Measurements from ENCODE around the gene ZNF227. TPM values are rescaled to one million over a fixed set of nuclear protein-coding genes. Genes with fewer than 3 reads are reported as not detected.
"Not testable (repeated sequence)": the region's sequence is repeated elsewhere in the genome, so short reads cannot be mapped to it uniquely, and the experiment has no call there.

The ZNF227 gene
- total RNA-seq, 1 experiment from 2014 or later: 25.9 TPM

DNA sequence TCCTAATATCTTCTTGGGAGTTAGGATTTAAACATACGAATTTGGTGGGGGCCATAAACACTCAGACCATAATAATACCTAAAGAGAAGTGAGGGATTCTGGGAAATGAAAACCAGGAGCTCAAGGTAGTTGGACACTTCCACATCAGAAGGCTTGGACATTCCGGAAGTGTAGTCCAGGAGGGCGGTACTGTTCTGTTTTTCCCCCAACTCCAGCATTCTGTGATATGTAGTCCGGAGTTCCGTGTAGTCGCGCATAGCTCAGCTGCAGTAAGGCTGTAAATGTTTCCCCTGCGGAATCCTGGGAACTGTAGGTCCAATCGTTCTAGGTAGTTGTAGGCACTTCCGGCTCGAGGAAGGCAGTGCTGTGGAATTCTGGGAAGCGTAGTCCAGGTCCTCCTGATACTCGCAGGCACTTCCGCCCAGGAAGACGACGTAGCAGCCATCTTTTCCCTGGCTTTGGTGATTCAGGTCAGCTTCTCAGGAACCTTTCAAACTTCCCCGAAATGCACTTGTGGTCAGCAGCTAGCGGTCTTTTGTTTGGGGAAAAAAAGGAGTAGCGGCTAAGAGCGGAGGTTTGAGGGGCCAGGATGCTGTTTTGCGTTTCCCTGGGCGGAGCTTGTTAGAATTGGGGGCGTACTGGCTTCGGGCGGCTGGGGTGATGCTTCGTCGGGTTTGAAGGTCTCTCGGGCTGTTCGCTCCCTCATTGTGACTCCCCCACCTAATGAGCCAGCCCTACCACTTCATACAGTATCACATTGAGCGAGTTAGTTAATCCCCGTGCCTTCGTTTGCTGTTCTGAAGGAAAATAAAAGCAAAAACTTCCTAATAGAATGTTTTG, 47.4 kb upstream of the ZNF227 start, which contains the start of gene ZNF226:
ZNF226 (plus strand) TSS at position 428 of the 840 bp plus-strand sequence. CDS start 4,981 bp downstream, outside the sequence.
- H3K36me3 ChIP-seq (ENCODE audit: control insufficient read depth, insufficient read depth, low read length): peaks cover 8% of the 10 kb centered on the region; the same call in 1 of the 2 replicates
- no peaks in the 10 kb centered on the region for H3K27me3 ChIP-seq (replicated peaks; ENCODE audit: control insufficient read depth, insufficient read depth, low read length)
- H3K4me3 ChIP-seq (ENCODE audit: low read depth, low read length): peak within 1 kb of the TSS; percentile 79
- Mint-ChIP-seq H3K27me3 (ENCODE audit: insufficient read depth, unreplicated experiment) (no peaks in the 10 kb centered on the region), H3K4me1 (ENCODE audit: low read depth, unreplicated experiment) (no peaks in the 10 kb centered on the region), H3K9me3 (ENCODE audit: unreplicated experiment) (no peaks in the 10 kb centered on the region), H3K4me3 (ENCODE audit: unreplicated experiment) (peak within 1 kb of the TSS; percentile 95), H3K27ac (ENCODE audit: unreplicated experiment) (peak within 1 kb of the TSS; percentile 98), H3K36me3 (ENCODE audit: insufficient read depth, unreplicated experiment) (peaks cover 47% of the 10 kb centered on the region)
- TF ChIP-seq, protein P1, sequence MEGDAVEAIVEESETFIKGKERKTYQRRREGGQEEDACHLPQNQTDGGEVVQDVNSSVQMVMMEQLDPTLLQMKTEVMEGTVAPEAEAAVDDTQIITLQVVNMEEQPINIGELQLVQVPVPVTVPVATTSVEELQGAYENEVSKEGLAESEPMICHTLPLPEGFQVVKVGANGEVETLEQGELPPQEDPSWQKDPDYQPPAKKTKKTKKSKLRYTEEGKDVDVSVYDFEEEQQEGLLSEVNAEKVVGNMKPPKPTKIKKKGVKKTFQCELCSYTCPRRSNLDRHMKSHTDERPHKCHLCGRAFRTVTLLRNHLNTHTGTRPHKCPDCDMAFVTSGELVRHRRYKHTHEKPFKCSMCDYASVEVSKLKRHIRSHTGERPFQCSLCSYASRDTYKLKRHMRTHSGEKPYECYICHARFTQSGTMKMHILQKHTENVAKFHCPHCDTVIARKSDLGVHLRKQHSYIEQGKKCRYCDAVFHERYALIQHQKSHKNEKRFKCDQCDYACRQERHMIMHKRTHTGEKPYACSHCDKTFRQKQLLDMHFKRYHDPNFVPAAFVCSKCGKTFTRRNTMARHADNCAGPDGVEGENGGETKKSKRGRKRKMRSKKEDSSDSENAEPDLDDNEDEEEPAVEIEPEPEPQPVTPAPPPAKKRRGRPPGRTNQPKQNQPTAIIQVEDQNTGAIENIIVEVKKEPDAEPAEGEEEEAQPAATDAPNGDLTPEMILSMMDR (IDR thresholded peaks at IDR 0.05; ENCODE audit: insufficient read depth in 1 of 2, low read depth in 1 of 2, low read length in 1 of 2, severe bottlenecking in 1 of 2, unreplicated experiment in 1 of 2): no peak
- CTCF ChIA-PET: interaction anchor here (1.1 to 1.3 kb wide), 2 partner anchors 48 to 214 kb away, joined by 3 to 6 read pairs; partner anchors contain the start of genes ZNF221 and ZNF227
- POLR2A ChIA-PET: interaction anchor here (0.5 to 1.9 kb wide), 18 partner anchors 23 to 1504 kb away, joined by 3 to 11 read pairs (median 4); partner anchors contain the start of genes SMG9, ZNF112, ZNF180 and ZNF221
- intact Hi-C loops (cut with micrococcal nuclease; ENCODE audit: unreplicated experiment): loop anchor here (1.0 to 10.0 kb wide), 7 partner anchors 24 to 335 kb away; partner anchors contain the start of genes ZNF155, ZNF180, ZNF223 and ZNF224
- H3K9me3 ChIP-seq: no peaks in the 10 kb centered on the region
- 0 out of 2 replicates have a peak, but pooled peaks cover 10% of the 10 kb centered on the region for H3K4me1 ChIP-seq
- DNase-seq: peak; percentile 95 to 98
- BruUV-seq (replicated peaks): no TSS peak

DNA sequence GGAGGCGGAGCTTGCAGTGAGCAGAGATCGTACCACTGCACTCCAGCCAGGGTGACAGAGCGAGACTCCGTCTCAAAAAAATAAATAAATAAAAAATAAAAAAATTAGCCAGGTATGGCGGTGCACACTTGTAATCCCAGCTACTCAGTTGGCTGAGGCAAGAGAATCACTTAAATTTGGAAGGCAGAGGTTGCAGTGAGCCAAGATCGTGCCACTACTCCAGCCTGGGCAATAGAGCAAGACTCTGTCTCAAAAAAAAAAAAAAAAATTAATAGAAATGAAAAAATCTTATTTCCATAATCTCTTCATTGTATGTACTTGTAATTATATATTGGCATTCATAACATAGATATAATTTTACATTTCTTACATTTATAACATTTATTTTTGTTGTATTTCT, 41.7 kb upstream of the ZNF227 start:
- CTCF ChIA-PET; H3K4me3 ChIP-seq (ENCODE audit: low read depth, low read length); H3K27me3 ChIP-seq (replicated peaks; ENCODE audit: control insufficient read depth, insufficient read depth, low read length); POLR2A ChIA-PET; H3K4me1 ChIP-seq; H3K4me1 Mint-ChIP-seq (ENCODE audit: low read depth, unreplicated experiment); intact Hi-C loops (cut with micrococcal nuclease; ENCODE audit: unreplicated experiment); H3K4me3 Mint-ChIP-seq (ENCODE audit: unreplicated experiment); DNase-seq; H3K9me3 ChIP-seq; BruUV-seq (replicated peaks); H3K27ac Mint-ChIP-seq (ENCODE audit: unreplicated experiment); H3K27me3 Mint-ChIP-seq (ENCODE audit: insufficient read depth, unreplicated experiment): not testable (repeated sequence)
- peaks cover 14% of the 10 kb centered on the region for H3K36me3 ChIP-seq (ENCODE audit: control insufficient read depth, insufficient read depth, low read length)
- H3K36me3 Mint-ChIP-seq (ENCODE audit: insufficient read depth, unreplicated experiment): peaks cover 86% of the 10 kb centered on the region
- peaks cover 30% of the 10 kb centered on the region for H3K9me3 Mint-ChIP-seq (ENCODE audit: unreplicated experiment)

DNA sequence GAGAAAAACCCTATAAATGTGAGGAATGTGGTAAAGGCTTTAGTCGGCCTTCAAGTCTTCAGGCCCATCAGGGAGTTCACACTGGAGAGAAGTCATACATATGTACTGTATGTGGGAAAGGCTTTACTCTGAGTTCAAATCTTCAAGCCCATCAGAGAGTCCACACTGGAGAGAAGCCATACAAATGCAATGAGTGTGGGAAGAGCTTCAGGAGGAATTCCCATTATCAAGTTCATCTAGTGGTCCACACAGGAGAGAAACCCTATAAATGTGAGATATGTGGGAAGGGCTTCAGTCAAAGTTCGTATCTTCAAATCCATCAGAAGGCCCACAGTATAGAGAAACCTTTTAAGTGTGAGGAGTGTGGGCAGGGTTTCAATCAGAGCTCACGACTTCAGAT, 35.7 kb upstream of the ZNF227 start:
- no peak for DNase-seq
- peaks cover 56% of the 10 kb centered on the region for H3K9me3 Mint-ChIP-seq (ENCODE audit: unreplicated experiment)
- TF ChIP-seq, protein P1 (IDR thresholded peaks at IDR 0.05; ENCODE audit: insufficient read depth in 1 of 2, low read depth in 1 of 2, low read length in 1 of 2, severe bottlenecking in 1 of 2, unreplicated experiment in 1 of 2): no peak
- peaks cover 2% of the 10 kb centered on the region for H3K27me3 Mint-ChIP-seq (ENCODE audit: insufficient read depth, unreplicated experiment)
- Histone ChIP-seq H3K36me3 (ENCODE audit: control insufficient read depth, insufficient read depth, low read length) (peaks cover 6% of the 10 kb centered on the region), H3K27me3 (replicated peaks; ENCODE audit: control insufficient read depth, insufficient read depth, low read length) (no peaks in the 10 kb centered on the region), H3K4me3 (ENCODE audit: low read depth, low read length) (no peak overlapping the region), H3K9me3 (peaks cover 10% of the 10 kb centered on the region; the same call in 1 of the 2 replicates), H3K4me1 (no peaks in the 10 kb centered on the region)
- no peaks in the 10 kb centered on the region for H3K4me1 Mint-ChIP-seq (ENCODE audit: low read depth, unreplicated experiment)
- intact Hi-C loops (cut with micrococcal nuclease; ENCODE audit: unreplicated experiment): no loop called here
- ChIA-PET CTCF (no interaction called here), POLR2A (no interaction called here)
- H3K36me3 Mint-ChIP-seq (ENCODE audit: insufficient read depth, unreplicated experiment): peaks cover 63% of the 10 kb centered on the region
- peak overlapping the region; percentile 10 for H3K27ac Mint-ChIP-seq (ENCODE audit: unreplicated experiment)
- H3K4me3 Mint-ChIP-seq (ENCODE audit: unreplicated experiment): no peak overlapping the region
- no TSS peak for BruUV-seq (replicated peaks)

All from Caco-2 (cell line).